CD14-positive monocyte (primary cell): ENCODE data around the gene ABCA2. TPM values are rescaled to one million over a fixed set of nuclear protein-coding genes. Genes with fewer than 3 reads are reported as not detected.
A peak's percentile ranks its signal among the peaks of the same experiment; 100 is the strongest.

Source experiments
- DNase-seq, 3 donors: peaks; one replicate each; pipeline ENCODE4 v3.0.0-alpha.2; 2011 to 2022
- H2AFZ ChIP-seq: 2 replicates; pipeline ENCODE4 v1.6.0; 2012; ENCODE audit warnings: mild to moderate bottlenecking, low read depth, low read length, inconsistent platforms; ENCODE audit not compliant: insufficient read depth, poor library complexity, severe bottlenecking
- H3K27ac ChIP-seq, 2 donors: 1 replicate in 1 of 2; 2 replicates in 1 of 2; pipeline ENCODE4 v1.5.1; 2012 to 2013; ENCODE audit warnings: low read length in 2 of 2, control low read depth in 1 of 2, inconsistent platforms in 1 of 2, low read depth in 1 of 2, mild to moderate bottlenecking in 1 of 2
- H3K27me3 ChIP-seq, 2 donors: one replicate each; pipeline versions ENCODE4 v1.6.0 to v1.6.1; 2011 to 2013; ENCODE audit warnings: low read length in 2 of 2; ENCODE audit not compliant: control insufficient read depth in 2 of 2, insufficient read depth in 2 of 2
- H3K36me3 ChIP-seq, 2 donors: replicated peaks in 1 of 2; 1 replicate in 1 of 2; 2 replicates in 1 of 2; pipeline versions ENCODE4 v1.5.1 to v1.6.1; 2012 to 2013; ENCODE audit warnings: low read length in 2 of 2, control low read depth in 1 of 2, inconsistent platforms in 1 of 2, mild to moderate bottlenecking in 1 of 2; ENCODE audit not compliant: insufficient read depth in 2 of 2, control insufficient read depth in 1 of 2
- H3K4me1 ChIP-seq, 2 donors: 1 replicate in 1 of 2; 2 replicates in 1 of 2; pipeline versions ENCODE4 v1.5.1 to v1.6.1; 2012 to 2013; ENCODE audit warnings: low read length in 2 of 2, control low read depth in 1 of 2, inconsistent platforms in 1 of 2, mild to moderate bottlenecking in 1 of 2, moderate library complexity in 1 of 2; ENCODE audit not compliant: insufficient read depth in 2 of 2, control insufficient read depth in 1 of 2
- H3K4me2 ChIP-seq: replicated peaks from 2 replicates; pipeline ENCODE3; 2012; ENCODE audit warnings: low read length, moderate library complexity, mild to moderate bottlenecking; ENCODE audit not compliant: poor library complexity, severe bottlenecking; ENCODE audit errors: extremely low read depth
- H3K4me3 ChIP-seq, 3 experiments: fragments of 200-600 bp in 1 of 3; sonication (generic) in 1 of 3; replicated peaks in 1 of 3; 1 replicate in 2 of 3; 2 replicates in 1 of 3; pipeline ENCODE4 v1.5.1; 2011 to 2013; ENCODE audit warnings: low read length in 3 of 3, mild to moderate bottlenecking in 3 of 3, control low read depth in 2 of 3, low read depth in 2 of 3, inconsistent platforms in 1 of 3, moderate library complexity in 1 of 3
- H3K79me2 ChIP-seq: 2 replicates; pipeline ENCODE4 v1.6.0; 2012; ENCODE audit warnings: mild to moderate bottlenecking, control low read depth, inconsistent platforms, low read length, moderate library complexity; ENCODE audit not compliant: insufficient read depth
- H3K9ac ChIP-seq: 2 replicates; pipeline ENCODE4 v1.6.0; 2017; ENCODE audit warnings: low read length, mild to moderate bottlenecking; ENCODE audit not compliant: insufficient read depth, poor library complexity, severe bottlenecking
- H3K9me3 ChIP-seq, 2 donors: replicated peaks in 1 of 2; 1 replicate in 1 of 2; 2 replicates in 1 of 2; pipeline versions ENCODE4 v1.5.1 to v1.6.1; 2012 to 2013; ENCODE audit warnings: low read length in 2 of 2, control low read depth in 1 of 2; ENCODE audit not compliant: control insufficient read depth in 1 of 2, insufficient read depth in 1 of 2
- H4K20me1 ChIP-seq: 2 replicates; pipeline ENCODE4 v1.6.0; 2012; ENCODE audit warnings: mild to moderate bottlenecking, low read length, control low read depth, moderate library complexity; ENCODE audit not compliant: insufficient read depth
- H3K27ac Mint-ChIP-seq, 7 donors: one replicate each; pipeline ENCODE4 v1.8.0; 2020; ENCODE audit warnings: mild to moderate bottlenecking in 7 of 7, mixed read lengths in 7 of 7, moderate library complexity in 6 of 7, inconsistent platforms in 2 of 7
- H3K27me3 Mint-ChIP-seq, 3 donors: one replicate each; pipeline ENCODE4 v1.8.0; 2021 to 2022; ENCODE audit warnings: low read depth in 3 of 3, mild to moderate bottlenecking in 3 of 3, mixed read lengths in 3 of 3, moderate library complexity in 3 of 3, inconsistent platforms in 1 of 3
- H3K36me3 Mint-ChIP-seq, 2 donors: one replicate each; pipeline ENCODE4 v1.8.0; 2020; ENCODE audit warnings: mixed read lengths in 2 of 2, inconsistent platforms in 1 of 2, mild to moderate bottlenecking in 1 of 2
- H3K4me1 Mint-ChIP-seq: one replicate; pipeline ENCODE4 v1.8.0; 2020; ENCODE audit warnings: mild to moderate bottlenecking, mixed read lengths
- H3K4me3 Mint-ChIP-seq, 2 donors: one replicate each; pipeline ENCODE4 v1.8.0; 2020; ENCODE audit warnings: mild to moderate bottlenecking in 2 of 2, mixed read lengths in 2 of 2, moderate library complexity in 1 of 2
- H3K9me3 Mint-ChIP-seq, 7 donors: one replicate each; pipeline ENCODE4 v1.8.0; 2020 to 2022; ENCODE audit warnings: mixed read lengths in 7 of 7, mild to moderate bottlenecking in 6 of 7, moderate library complexity in 6 of 7, inconsistent platforms in 2 of 7
- WGBS: methylation state at CpG from one replicate; pipeline ENCODE4 v1.1.5; 2013; ENCODE audit warnings: missing lambda C conversion rate; ENCODE audit not compliant: insufficient coverage; 5-methylcytosine and 5-hydroxymethylcytosine counted together
- intact Hi-C, 2 donors: fragments of 100-400 bp; cut with micrococcal nuclease; formaldehyde crosslinking; loops; one replicate each; pipeline versions ENCODE4 v1.15.0 to v1.15.1; 2023
- polyA plus RNA-seq, 3 donors: library from polyadenylated mRNA; depleted of rRNA in 1 of 3; unstranded in 2 of 3; stranded (reverse) in 1 of 3; fragments of 300-500 nt in 2 of 3; fragments of >200 nt in 1 of 3; fragmentation: Illumina TruSeq in 2 of 3; gene quantifications; 1 replicate in 2 of 3; 2 replicates in 1 of 3; pipeline ENCODE4 v1.2.3, GENCODE V29; 2012 to 2021
- TF ChIP-seq, protein P1 (sequence below): fragments of 200-600 bp; IDR thresholded peaks from one replicate; pipeline ENCODE4 v1.8.0; 2022; ENCODE audit warnings: antibody characterized with exemption, mild to moderate bottlenecking

Gene ABCA2
- polyA plus RNA-seq, 3 donors = 0.18 to 30.7 (median 0.40) TPM

DNA sequence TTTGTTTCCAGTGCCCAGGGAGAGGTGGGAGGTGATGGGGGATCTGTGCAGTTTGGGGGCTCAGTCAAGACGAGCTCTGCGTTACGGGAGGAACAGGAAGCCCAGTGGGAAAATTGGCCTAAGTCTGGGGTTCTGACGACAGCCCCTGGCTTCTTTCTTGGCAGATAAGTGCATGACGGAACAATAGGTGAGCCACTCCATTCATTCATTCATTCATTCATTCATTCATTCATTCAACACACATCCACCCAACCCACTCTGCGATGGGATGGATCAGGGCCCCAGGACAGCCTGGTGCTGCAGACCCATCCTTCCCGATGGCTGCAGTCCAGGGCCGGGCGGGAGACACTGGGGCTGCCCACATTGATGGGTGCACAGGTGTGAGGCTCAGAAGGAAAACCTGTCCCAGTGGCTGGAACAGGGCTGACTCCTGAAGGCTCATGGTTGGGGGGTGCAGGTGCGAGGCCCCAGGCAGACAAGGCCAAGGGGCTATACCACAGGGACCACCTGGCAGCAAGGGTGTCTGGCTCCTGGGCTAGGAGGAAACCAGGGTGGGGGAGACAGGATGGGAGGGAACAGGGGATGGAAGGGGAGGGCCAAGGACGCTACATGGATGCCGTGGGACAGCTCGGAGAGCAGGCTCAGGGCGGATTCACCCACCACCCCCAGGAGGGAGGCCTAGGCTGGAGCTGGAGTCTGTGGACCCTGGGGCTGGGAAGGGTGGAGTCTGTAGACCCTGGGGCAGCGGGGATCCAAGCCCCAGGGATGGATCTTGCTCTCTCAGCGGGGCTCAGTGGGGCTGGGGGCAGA is 47.2 kb downstream of the ABCA2 start:
- no peak overlapping the region for H3K4me3 ChIP-seq
- peak overlapping the region in 1 of 7 donors; percentile 57 for H3K27ac Mint-ChIP-seq
- DNase-seq = no peak
- H3K36me3 ChIP-seq = no peaks in the 10 kb centered on the region
- H3K27ac ChIP-seq = no peak overlapping the region
- WGBS = 98% methylated on average over 10 of the region's 16 CpGs
- no peaks in the 10 kb centered on the region for H4K20me1 ChIP-seq
- peaks cover 8 to 16% of the 10 kb centered on the region in 2 donors for H3K4me1 ChIP-seq
- no peaks in the 10 kb centered on the region for H3K79me2 ChIP-seq
- H2AFZ ChIP-seq = no peak overlapping the region
- H3K27me3 Mint-ChIP-seq = peaks cover 37 to 68% (median 41%) of the 10 kb centered on the region in 3 donors
- H3K9me3 Mint-ChIP-seq = peaks cover 0 to 4% (median 0%) of the 10 kb centered on the region in 7 donors
- no peak overlapping the region for H3K4me3 Mint-ChIP-seq
- peaks cover 15 to 45% of the 10 kb centered on the region in 2 donors for H3K27me3 ChIP-seq
- no peak overlapping the region for H3K9ac ChIP-seq
- peaks cover 6% of the 10 kb centered on the region for H3K4me1 Mint-ChIP-seq
- intact Hi-C loops = no loop called here
- no peak overlapping the region for H3K4me2 ChIP-seq
- no peaks in the 10 kb centered on the region for H3K9me3 ChIP-seq
- peaks cover 0 to 3% of the 10 kb centered on the region in 2 donors for H3K36me3 Mint-ChIP-seq
- TF ChIP-seq, protein P1, sequence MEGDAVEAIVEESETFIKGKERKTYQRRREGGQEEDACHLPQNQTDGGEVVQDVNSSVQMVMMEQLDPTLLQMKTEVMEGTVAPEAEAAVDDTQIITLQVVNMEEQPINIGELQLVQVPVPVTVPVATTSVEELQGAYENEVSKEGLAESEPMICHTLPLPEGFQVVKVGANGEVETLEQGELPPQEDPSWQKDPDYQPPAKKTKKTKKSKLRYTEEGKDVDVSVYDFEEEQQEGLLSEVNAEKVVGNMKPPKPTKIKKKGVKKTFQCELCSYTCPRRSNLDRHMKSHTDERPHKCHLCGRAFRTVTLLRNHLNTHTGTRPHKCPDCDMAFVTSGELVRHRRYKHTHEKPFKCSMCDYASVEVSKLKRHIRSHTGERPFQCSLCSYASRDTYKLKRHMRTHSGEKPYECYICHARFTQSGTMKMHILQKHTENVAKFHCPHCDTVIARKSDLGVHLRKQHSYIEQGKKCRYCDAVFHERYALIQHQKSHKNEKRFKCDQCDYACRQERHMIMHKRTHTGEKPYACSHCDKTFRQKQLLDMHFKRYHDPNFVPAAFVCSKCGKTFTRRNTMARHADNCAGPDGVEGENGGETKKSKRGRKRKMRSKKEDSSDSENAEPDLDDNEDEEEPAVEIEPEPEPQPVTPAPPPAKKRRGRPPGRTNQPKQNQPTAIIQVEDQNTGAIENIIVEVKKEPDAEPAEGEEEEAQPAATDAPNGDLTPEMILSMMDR = no peak

DNA sequence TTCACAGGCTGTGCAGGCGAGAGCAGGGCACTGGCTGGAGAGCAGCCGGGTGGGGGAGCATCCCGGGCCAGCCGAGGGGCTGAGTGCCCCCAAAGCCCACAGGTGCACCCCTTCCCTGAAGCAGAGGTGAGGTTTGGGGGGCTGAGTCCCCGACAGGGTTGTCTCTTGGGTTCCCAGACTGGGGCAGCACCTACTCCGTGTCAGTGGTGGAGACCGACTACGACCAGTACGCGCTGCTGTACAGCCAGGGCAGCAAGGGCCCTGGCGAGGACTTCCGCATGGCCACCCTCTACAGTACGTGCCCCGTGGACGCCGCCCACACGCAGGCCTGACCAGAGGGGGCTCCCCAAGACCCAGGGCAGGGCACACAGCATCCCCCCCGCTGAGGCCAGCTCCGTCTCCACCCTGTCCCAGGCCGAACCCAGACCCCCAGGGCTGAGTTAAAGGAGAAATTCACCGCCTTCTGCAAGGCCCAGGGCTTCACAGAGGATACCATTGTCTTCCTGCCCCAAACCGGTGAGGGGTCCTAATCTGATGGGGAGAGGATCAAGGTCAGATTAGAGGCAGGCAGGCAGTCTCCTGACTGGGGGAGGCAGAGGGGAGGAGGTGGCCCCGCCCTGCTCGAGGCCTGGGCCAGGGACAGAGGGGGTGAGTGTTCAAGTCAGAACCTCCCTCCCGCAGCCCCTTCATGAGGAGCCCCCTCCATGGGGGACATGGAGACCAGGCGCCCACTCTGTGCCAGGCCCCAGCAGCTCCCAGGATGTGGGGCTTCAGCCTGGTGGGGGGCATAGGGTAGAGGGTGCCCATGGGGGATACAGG is 48.1 kb downstream of the ABCA2 start:
- no peak overlapping the region for H3K4me2 ChIP-seq
- H4K20me1 ChIP-seq = no peaks in the 10 kb centered on the region
- Mint-ChIP-seq H3K27me3 (peaks cover 35 to 68% (median 44%) of the 10 kb centered on the region in 3 donors), H3K4me3 (no peak overlapping the region), H3K4me1 (peaks cover 15% of the 10 kb centered on the region), H3K9me3 (peaks cover 0 to 4% (median 0%) of the 10 kb centered on the region in 7 donors), H3K27ac (peak overlapping the region in 1 of 7 donors; percentile 78), H3K36me3 (peaks cover 0 to 3% of the 10 kb centered on the region in 2 donors)
- no peak overlapping the region for H2AFZ ChIP-seq
- peaks cover 9 to 39% of the 10 kb centered on the region in 2 donors for H3K27me3 ChIP-seq
- 92% methylated on average over 20 of the region's 26 CpGs for WGBS
- no peaks in the 10 kb centered on the region for H3K36me3 ChIP-seq
- no peaks in the 10 kb centered on the region for H3K79me2 ChIP-seq
- no peak overlapping the region for H3K4me3 ChIP-seq
- H3K9me3 ChIP-seq = no peaks in the 10 kb centered on the region
- TF ChIP-seq, protein P1 = no peak
- no peak overlapping the region for H3K27ac ChIP-seq
- peaks cover 17 to 25% of the 10 kb centered on the region in 2 donors for H3K4me1 ChIP-seq
- no peak for DNase-seq
- intact Hi-C loops = no loop called here
- H3K9ac ChIP-seq = no peak overlapping the region
